ENCODE results near the gene FAM98C.

The FAM98C gene

DNA sequence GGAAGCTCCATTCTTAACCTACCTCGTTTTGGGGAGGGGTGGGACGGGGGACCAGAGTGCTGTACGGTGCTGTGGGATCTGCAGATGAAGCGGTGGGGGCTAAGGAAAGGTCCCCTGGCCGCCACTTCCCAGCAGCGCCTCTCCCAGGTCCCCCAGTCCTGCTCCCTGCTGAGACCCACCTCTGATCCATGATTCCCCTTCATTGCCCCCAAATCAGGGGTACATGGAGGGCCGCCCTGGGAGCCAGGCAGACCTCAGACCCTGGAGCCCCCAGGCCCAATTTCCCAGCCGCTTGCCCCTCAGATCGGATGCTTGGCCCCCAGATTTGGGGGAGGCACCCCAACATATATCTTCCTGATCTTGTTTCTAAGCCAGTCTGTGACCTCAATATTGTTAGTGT lies 3.8 kb upstream of the FAM98C start:
- peaks cover 20% of the 10 kb centered on the region for H3K27me3 Mint-ChIP-seq (ENCODE audit: low read depth)
- H3K9me3 Mint-ChIP-seq, result peaks cover 7% of the 10 kb centered on the region
- peaks cover 21% of the 10 kb centered on the region for H3K36me3 Mint-ChIP-seq (ENCODE audit: low read depth)
- no peak overlapping the region for H3K27ac Mint-ChIP-seq
- TF ChIP-seq CTCF (IDR thresholded peaks at IDR 0.05; ENCODE audit: unreplicated experiment in 3 of 3), result no peak
- H3K4me3 Mint-ChIP-seq, result no peak overlapping the region
- no peaks in the 10 kb centered on the region for H3K4me1 Mint-ChIP-seq

GRCh38 chr19:38399537-38399936 lies 3.4 kb upstream of the FAM98C start:
- Mint-ChIP-seq H3K27ac (no peak overlapping the region), H3K4me1 (no peaks in the 10 kb centered on the region), H3K9me3 (peaks cover 6% of the 10 kb centered on the region), H3K36me3 (ENCODE audit: low read depth) (peaks cover 18% of the 10 kb centered on the region), H3K4me3 (no peak overlapping the region), H3K27me3 (ENCODE audit: low read depth) (peaks cover 20% of the 10 kb centered on the region)
- TF ChIP-seq CTCF (IDR thresholded peaks at IDR 0.05; ENCODE audit: unreplicated experiment in 3 of 3), result no peak

DNA sequence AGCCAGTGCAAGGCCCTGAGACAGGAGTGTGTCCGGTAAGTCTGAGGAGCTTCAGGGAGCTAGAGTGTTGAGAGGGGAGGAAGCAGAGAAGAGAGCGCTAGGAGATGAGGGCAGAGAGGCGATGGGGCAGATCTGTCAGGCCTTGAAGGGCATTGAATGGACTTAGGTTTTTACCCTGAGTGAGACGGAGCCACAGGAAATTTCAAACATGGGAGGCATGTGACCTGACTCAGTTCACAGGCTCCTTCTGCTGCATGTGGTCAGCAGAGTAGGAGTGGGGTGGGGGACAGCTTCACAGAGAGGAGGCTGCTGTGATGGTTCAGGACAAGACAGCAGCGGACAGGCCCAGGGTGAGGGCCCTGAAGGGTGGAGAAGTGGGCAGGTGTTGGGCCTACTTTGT lies 2.5 kb upstream of the FAM98C start:
- peaks cover 16% of the 10 kb centered on the region for H3K36me3 Mint-ChIP-seq (ENCODE audit: low read depth)
- H3K4me1 Mint-ChIP-seq, result no peaks in the 10 kb centered on the region
- peaks cover 6% of the 10 kb centered on the region for H3K9me3 Mint-ChIP-seq
- no peak for TF ChIP-seq CTCF (IDR thresholded peaks at IDR 0.05; ENCODE audit: unreplicated experiment in 3 of 3)
- peaks cover 20% of the 10 kb centered on the region for H3K27me3 Mint-ChIP-seq (ENCODE audit: low read depth)
- peak overlapping the region in 2 of 3 experiments; percentile 27 to 35 for H3K4me3 Mint-ChIP-seq
- no peak overlapping the region for H3K27ac Mint-ChIP-seq

DNA sequence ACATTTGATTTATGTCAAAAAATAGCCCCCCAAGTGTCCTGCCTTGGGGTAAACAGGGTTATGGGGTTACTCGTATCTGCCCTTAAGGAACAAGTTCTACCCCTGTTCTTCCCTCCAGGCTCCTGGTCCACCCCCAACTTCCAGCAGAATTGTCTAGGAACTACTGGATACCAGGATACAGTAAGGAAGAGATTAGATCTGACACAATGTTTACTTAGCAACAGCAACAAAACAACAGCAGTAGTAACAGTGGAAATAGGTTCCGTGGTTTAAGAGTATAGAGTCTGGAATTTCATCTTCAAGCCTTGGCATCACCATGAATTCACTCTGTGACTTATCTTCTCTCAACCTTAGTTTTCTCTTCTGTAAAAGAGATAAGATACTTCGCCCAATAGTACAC lies 1.7 kb upstream of the FAM98C start:
- H3K36me3 Mint-ChIP-seq (ENCODE audit: low read depth), result peaks cover 17% of the 10 kb centered on the region
- no peak overlapping the region for H3K4me3 Mint-ChIP-seq
- H3K4me1 Mint-ChIP-seq, result no peaks in the 10 kb centered on the region
- peaks cover 20% of the 10 kb centered on the region for H3K27me3 Mint-ChIP-seq (ENCODE audit: low read depth)
- no peak overlapping the region for H3K27ac Mint-ChIP-seq
- peaks cover 6% of the 10 kb centered on the region for H3K9me3 Mint-ChIP-seq
- TF ChIP-seq CTCF (IDR thresholded peaks at IDR 0.05; ENCODE audit: unreplicated experiment in 3 of 3), result no peak

- peaks cover 9% of the 10 kb centered on the region for H3K36me3 Mint-ChIP-seq (ENCODE audit: low read depth)
- H3K9me3 Mint-ChIP-seq, result no peaks in the 10 kb centered on the region
- H3K27ac Mint-ChIP-seq, result peak overlapping the region in 2 of 3 experiments; percentile 48 to 65
- peaks cover 15% of the 10 kb centered on the region for H3K27me3 Mint-ChIP-seq (ENCODE audit: low read depth)
- peak overlapping the region; percentile 88 to 92 (median 91) for H3K4me3 Mint-ChIP-seq
- TF ChIP-seq CTCF (IDR thresholded peaks at IDR 0.05; ENCODE audit: unreplicated experiment in 3 of 3), result no peak
- H3K4me1 Mint-ChIP-seq, result no peaks in the 10 kb centered on the region
Measured at GRCh38 chr19:38402623-38402966, 298 bp upstream of the FAM98C start.

- TF ChIP-seq CTCF (IDR thresholded peaks at IDR 0.05; ENCODE audit: unreplicated experiment in 3 of 3), result no peak
- H3K27ac Mint-ChIP-seq, result no peak overlapping the region
- H3K27me3 Mint-ChIP-seq (ENCODE audit: low read depth), result peaks cover 11% of the 10 kb centered on the region
- H3K36me3 Mint-ChIP-seq (ENCODE audit: low read depth), result peaks cover 13% of the 10 kb centered on the region
- peaks cover 5% of the 10 kb centered on the region for H3K4me1 Mint-ChIP-seq
- peak overlapping the region; percentile 72 to 92 (median 91) for H3K4me3 Mint-ChIP-seq
- no peaks in the 10 kb centered on the region for H3K9me3 Mint-ChIP-seq
Measured at GRCh38 chr19:38404858-38405257, 2.0 kb downstream of the FAM98C start.

All from nephron (organoid).